ENCODE measurements around the gene NLGN4Y. TPM values are rescaled to one million over a fixed set of nuclear protein-coding genes. Genes with fewer than 3 reads are reported as not detected.

Gene NLGN4Y
- total and polyA plus RNA-seq, 4 donors, result 2.9 to 5.3 TPM; not detected in 2

DNA sequence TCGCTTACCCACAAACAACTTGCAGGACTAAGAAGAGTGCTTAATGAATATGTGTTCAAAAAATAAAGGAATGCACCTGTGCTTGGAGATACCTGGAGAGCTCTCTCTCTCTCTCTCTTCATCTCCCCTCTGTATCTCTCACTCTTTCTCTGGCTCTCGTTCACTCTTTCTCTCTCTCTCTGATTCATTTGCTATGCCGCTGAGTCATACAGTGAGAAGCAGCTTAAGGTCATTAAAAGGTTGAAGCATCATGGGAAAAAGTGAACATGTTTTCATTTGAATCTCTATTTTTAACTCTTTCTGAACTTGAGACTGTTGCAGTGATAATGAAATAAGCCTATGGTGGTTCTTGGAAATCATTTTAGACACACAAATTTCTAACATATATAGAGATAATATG lies 277.8 kb downstream of the NLGN4Y start (continued):
- no peak for TF ChIP-seq JUND (IDR thresholded peaks at IDR 0.05)

DNA sequence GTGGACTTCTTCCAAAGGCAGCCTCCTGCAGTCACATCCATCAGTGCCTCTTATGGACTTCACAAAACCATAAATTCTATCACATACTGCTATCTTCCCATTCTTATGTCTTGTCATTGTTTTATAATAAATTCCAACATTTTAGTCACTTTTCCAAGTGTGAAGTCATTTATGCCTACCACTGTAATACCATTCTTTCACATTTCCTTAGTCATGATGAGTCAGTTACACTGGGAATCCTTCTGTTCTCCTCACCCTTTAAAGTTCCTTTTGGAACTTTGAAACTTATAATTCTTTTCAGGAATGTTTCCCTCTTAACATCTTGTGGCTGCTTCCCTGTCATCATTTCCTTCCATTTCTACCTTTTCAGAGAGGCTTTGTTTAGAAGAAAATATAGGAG lies 279.7 kb downstream of the NLGN4Y start:
- Histone ChIP-seq H3K27me3 (ENCODE audit: control insufficient read depth in 4 of 4, insufficient read depth in 4 of 4, low read length in 3 of 4) (no peaks in the 10 kb centered on the region), H3K4me3 (ENCODE audit: low read depth in 1 of 3, low read length in 3 of 3) (no peak overlapping the region), H3K4me1 (ENCODE audit: control insufficient read depth in 4 of 4, insufficient read depth in 4 of 4, low read length in 3 of 4) (no peaks in the 10 kb centered on the region), H3K9me3 (ENCODE audit: control insufficient read depth in 4 of 4, low read length in 3 of 4) (no peaks in the 10 kb centered on the region), H3K27ac (ENCODE audit: low read depth in 1 of 2, low read length in 2 of 2) (no peak overlapping the region), H3K9ac (ENCODE audit: low read depth in 1 of 2, low read length in 2 of 2) (no peak overlapping the region), H3K36me3 (ENCODE audit: control insufficient read depth in 4 of 4, insufficient read depth in 3 of 4, low read depth in 1 of 4, low read length in 3 of 4) (no peaks in the 10 kb centered on the region)
- TF ChIP-seq, protein P1, sequence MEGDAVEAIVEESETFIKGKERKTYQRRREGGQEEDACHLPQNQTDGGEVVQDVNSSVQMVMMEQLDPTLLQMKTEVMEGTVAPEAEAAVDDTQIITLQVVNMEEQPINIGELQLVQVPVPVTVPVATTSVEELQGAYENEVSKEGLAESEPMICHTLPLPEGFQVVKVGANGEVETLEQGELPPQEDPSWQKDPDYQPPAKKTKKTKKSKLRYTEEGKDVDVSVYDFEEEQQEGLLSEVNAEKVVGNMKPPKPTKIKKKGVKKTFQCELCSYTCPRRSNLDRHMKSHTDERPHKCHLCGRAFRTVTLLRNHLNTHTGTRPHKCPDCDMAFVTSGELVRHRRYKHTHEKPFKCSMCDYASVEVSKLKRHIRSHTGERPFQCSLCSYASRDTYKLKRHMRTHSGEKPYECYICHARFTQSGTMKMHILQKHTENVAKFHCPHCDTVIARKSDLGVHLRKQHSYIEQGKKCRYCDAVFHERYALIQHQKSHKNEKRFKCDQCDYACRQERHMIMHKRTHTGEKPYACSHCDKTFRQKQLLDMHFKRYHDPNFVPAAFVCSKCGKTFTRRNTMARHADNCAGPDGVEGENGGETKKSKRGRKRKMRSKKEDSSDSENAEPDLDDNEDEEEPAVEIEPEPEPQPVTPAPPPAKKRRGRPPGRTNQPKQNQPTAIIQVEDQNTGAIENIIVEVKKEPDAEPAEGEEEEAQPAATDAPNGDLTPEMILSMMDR (IDR thresholded peaks at IDR 0.05; ENCODE audit: low read depth, low read length, missing input control), result no peak
- no peak for TF ChIP-seq NR2F2 (IDR thresholded peaks at IDR 0.05)
- no peak for TF ChIP-seq GABPA (IDR thresholded peaks at IDR 0.05 in 1 of 2, conservative IDR thresholded peaks at IDR 0.05 in 1 of 2)
- TF ChIP-seq, protein P2, sequence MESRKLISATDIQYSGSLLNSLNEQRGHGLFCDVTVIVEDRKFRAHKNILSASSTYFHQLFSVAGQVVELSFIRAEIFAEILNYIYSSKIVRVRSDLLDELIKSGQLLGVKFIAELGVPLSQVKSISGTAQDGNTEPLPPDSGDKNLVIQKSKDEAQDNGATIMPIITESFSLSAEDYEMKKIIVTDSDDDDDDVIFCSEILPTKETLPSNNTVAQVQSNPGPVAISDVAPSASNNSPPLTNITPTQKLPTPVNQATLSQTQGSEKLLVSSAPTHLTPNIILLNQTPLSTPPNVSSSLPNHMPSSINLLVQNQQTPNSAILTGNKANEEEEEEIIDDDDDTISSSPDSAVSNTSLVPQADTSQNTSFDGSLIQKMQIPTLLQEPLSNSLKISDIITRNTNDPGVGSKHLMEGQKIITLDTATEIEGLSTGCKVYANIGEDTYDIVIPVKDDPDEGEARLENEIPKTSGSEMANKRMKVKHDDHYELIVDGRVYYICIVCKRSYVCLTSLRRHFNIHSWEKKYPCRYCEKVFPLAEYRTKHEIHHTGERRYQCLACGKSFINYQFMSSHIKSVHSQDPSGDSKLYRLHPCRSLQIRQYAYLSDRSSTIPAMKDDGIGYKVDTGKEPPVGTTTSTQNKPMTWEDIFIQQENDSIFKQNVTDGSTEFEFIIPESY (IDR thresholded peaks at IDR 0.05), result no peak
- TF ChIP-seq YY1 (IDR thresholded peaks at IDR 0.05), result no peak
- no peak for TF ChIP-seq RXRA (IDR thresholded peaks at IDR 0.05)
- TF ChIP-seq HNF4A (conservative IDR thresholded peaks at IDR 0.05), result no peak
- no peak for TF ChIP-seq SP1 (IDR thresholded peaks at IDR 0.05)
- no peak for TF ChIP-seq EGR1 (IDR thresholded peaks at IDR 0.05; ENCODE audit: low read depth in 2 of 2)
- TF ChIP-seq JUND (IDR thresholded peaks at IDR 0.05), result no peak
- TF ChIP-seq TAF1 (conservative IDR thresholded peaks at IDR 0.05), result no peak
- TF ChIP-seq, protein P3, sequence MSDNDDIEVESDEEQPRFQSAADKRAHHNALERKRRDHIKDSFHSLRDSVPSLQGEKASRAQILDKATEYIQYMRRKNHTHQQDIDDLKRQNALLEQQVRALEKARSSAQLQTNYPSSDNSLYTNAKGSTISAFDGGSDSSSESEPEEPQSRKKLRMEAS (IDR thresholded peaks at IDR 0.05), result no peak
- no peak for TF ChIP-seq FOXA2 (IDR thresholded peaks at IDR 0.05)
- no peak for TF ChIP-seq FOXA1 (IDR thresholded peaks at IDR 0.05)
- DNase-seq (ENCODE audit: low spot score), result no peak

DNA sequence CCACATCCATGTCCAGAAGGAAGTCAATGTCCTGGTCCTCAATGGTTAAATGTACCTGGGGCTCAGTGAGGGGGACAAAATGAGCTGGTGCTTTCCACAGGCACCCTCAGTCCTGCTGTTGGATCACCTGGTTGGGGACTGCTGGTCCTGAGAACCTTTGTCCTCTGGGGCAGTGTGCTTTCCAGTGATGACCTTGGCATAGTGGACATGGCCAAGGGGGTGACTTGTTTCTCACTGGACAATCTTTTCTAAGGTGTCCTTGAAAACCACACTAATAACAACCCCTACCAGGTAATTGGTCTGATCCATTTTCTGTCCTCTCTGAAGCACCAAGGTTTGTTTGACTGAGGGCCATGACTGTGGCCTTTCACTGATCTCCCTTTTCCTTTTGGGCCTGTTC lies 294.1 kb downstream of the NLGN4Y start:
- H3K9me3 ChIP-seq (ENCODE audit: control insufficient read depth in 4 of 4, low read length in 3 of 4), result no peaks in the 10 kb centered on the region
- no peaks in the 10 kb centered on the region for H3K36me3 ChIP-seq (ENCODE audit: control insufficient read depth in 4 of 4, insufficient read depth in 3 of 4, low read depth in 1 of 4, low read length in 3 of 4)
- no peak overlapping the region for H3K27ac ChIP-seq (ENCODE audit: low read depth in 1 of 2, low read length in 2 of 2)
- H3K4me1 ChIP-seq (ENCODE audit: control insufficient read depth in 4 of 4, insufficient read depth in 4 of 4, low read length in 3 of 4), result no peaks in the 10 kb centered on the region
- no peak for DNase-seq (ENCODE audit: low spot score)
- no peak overlapping the region for H3K4me3 ChIP-seq (ENCODE audit: low read depth in 1 of 3, low read length in 3 of 3)
- no peaks in the 10 kb centered on the region for H3K27me3 ChIP-seq (ENCODE audit: control insufficient read depth in 4 of 4, insufficient read depth in 4 of 4, low read length in 3 of 4)
- TF ChIP-seq YY1 (IDR thresholded peaks at IDR 0.05) (no peak), TAF1 (conservative IDR thresholded peaks at IDR 0.05) (no peak), HNF4G (IDR thresholded peaks at IDR 0.05) (no peak), NR2F2 (IDR thresholded peaks at IDR 0.05) (no peak), FOXA1 (IDR thresholded peaks at IDR 0.05) (no peak), SP1 (IDR thresholded peaks at IDR 0.05) (no peak), EGR1 (IDR thresholded peaks at IDR 0.05; ENCODE audit: low read depth in 2 of 2) (no peak), JUND (IDR thresholded peaks at IDR 0.05) (no peak), FOXA2 (IDR thresholded peaks at IDR 0.05) (no peak)
- TF ChIP-seq, protein P4, sequence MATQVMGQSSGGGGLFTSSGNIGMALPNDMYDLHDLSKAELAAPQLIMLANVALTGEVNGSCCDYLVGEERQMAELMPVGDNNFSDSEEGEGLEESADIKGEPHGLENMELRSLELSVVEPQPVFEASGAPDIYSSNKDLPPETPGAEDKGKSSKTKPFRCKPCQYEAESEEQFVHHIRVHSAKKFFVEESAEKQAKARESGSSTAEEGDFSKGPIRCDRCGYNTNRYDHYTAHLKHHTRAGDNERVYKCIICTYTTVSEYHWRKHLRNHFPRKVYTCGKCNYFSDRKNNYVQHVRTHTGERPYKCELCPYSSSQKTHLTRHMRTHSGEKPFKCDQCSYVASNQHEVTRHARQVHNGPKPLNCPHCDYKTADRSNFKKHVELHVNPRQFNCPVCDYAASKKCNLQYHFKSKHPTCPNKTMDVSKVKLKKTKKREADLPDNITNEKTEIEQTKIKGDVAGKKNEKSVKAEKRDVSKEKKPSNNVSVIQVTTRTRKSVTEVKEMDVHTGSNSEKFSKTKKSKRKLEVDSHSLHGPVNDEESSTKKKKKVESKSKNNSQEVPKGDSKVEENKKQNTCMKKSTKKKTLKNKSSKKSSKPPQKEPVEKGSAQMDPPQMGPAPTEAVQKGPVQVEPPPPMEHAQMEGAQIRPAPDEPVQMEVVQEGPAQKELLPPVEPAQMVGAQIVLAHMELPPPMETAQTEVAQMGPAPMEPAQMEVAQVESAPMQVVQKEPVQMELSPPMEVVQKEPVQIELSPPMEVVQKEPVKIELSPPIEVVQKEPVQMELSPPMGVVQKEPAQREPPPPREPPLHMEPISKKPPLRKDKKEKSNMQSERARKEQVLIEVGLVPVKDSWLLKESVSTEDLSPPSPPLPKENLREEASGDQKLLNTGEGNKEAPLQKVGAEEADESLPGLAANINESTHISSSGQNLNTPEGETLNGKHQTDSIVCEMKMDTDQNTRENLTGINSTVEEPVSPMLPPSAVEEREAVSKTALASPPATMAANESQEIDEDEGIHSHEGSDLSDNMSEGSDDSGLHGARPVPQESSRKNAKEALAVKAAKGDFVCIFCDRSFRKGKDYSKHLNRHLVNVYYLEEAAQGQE (IDR thresholded peaks at IDR 0.05), result no peak
- TF ChIP-seq, protein P3 (IDR thresholded peaks at IDR 0.05), result no peak
- TF ChIP-seq, protein P1 (IDR thresholded peaks at IDR 0.05; ENCODE audit: low read depth, low read length, missing input control), result no peak
- H3K9ac ChIP-seq (ENCODE audit: low read depth in 1 of 2, low read length in 2 of 2), result no peak overlapping the region

All from liver (tissue), 9 donors.